Bronchial epithelial cell (primary cell): Measurements from ENCODE around the gene CHRM2. TPM values are rescaled to one million over a fixed set of nuclear protein-coding genes. Genes with fewer than 3 reads are reported as not detected.
A peak's percentile ranks its signal among the peaks of the same experiment; 100 is the strongest.

ENCODE experiments used
- DNase-seq: peaks from one replicate; pipeline ENCODE4 v3.0.0-alpha.2; 2010; ENCODE audit warnings: low read depth
- FAIRE-seq: peaks from 2 replicates; lab custom pipeline; 2011; peaks lifted over from hg19 to GRCh38; lab: Jason Lieb, UNC
- H3K27me3 ChIP-seq: 2 replicates; pipeline ENCODE4 v1.5.1; 2011; ENCODE audit warnings: low read length; ENCODE audit not compliant: control insufficient read depth, insufficient read depth
- H3K36me3 ChIP-seq: 2 replicates; pipeline ENCODE4 v1.5.1; 2011; ENCODE audit warnings: low read length; ENCODE audit not compliant: control insufficient read depth, insufficient read depth
- H3K4me3 ChIP-seq: 2 replicates; pipeline ENCODE4 v1.5.1; 2011; ENCODE audit warnings: mild to moderate bottlenecking, low read depth, low read length, control low read depth
- CTCF ChIP-seq: IDR thresholded peaks from 2 replicates; pipeline ENCODE4 v1.5.1; 2011; ENCODE audit warnings: mild to moderate bottlenecking, moderate library complexity, low read length, control low read depth, inconsistent platforms; ENCODE audit not compliant: insufficient read depth, severe bottlenecking
- total RNA-seq: library from RNA; depleted of rRNA; stranded (reverse); fragments of >200 nt; gene quantifications from 2 replicates; pipeline ENCODE4 v1.2.1, GENCODE V29; 2014

CHRM2 gene
- total RNA-seq, 1 donor from 2014 or later: 0.26 TPM

GRCh38 chr7:136883046-136883445, 14.6 kb downstream of the CHRM2 start:
- Histone ChIP-seq H3K36me3 (no peaks in the 10 kb centered on the region), H3K27me3 (no peaks in the 10 kb centered on the region), H3K4me3 (no peak overlapping the region)
- TF ChIP-seq CTCF: no peak
- FAIRE-seq: no peak
- no peak for DNase-seq

- DNase-seq: no peak
- no peaks in the 10 kb centered on the region for H3K36me3 ChIP-seq
- H3K4me3 ChIP-seq: no peak overlapping the region
- no peak for FAIRE-seq
- no peaks in the 10 kb centered on the region for H3K27me3 ChIP-seq
- TF ChIP-seq CTCF: no peak
These were observed 16.0 kb downstream of the CHRM2 start for GRCh38 chr7:136884492-136884891.

GRCh38 chr7:136887317-136887716, 18.9 kb downstream of the CHRM2 start:
- Histone ChIP-seq H3K36me3 (no peaks in the 10 kb centered on the region), H3K27me3 (no peaks in the 10 kb centered on the region), H3K4me3 (no peak overlapping the region)
- FAIRE-seq: no peak
- TF ChIP-seq CTCF: no peak
- DNase-seq: peak; percentile 17

GRCh38 chr7:136890399-136890798, 21.9 kb downstream of the CHRM2 start:
- no peak overlapping the region for H3K4me3 ChIP-seq
- DNase-seq (no peak), FAIRE-seq (no peak)
- no peaks in the 10 kb centered on the region for H3K36me3 ChIP-seq
- H3K27me3 ChIP-seq: no peaks in the 10 kb centered on the region
- no peak for TF ChIP-seq CTCF

- Histone ChIP-seq H3K27me3 (no peaks in the 10 kb centered on the region), H3K4me3 (no peak overlapping the region), H3K36me3 (no peaks in the 10 kb centered on the region)
- DNase-seq (no peak), FAIRE-seq (no peak)
- TF ChIP-seq CTCF: no peak
These were observed 23.4 kb downstream of the CHRM2 start for GRCh38 chr7:136891850-136892249.

GRCh38 chr7:136894789-136895188, 26.3 kb downstream of the CHRM2 start:
- no peak for FAIRE-seq
- Histone ChIP-seq H3K36me3 (no peaks in the 10 kb centered on the region), H3K4me3 (no peak overlapping the region), H3K27me3 (no peaks in the 10 kb centered on the region)
- no peak for TF ChIP-seq CTCF
- DNase-seq: no peak
